A549 (cell line): ENCODE measurements around the gene C12orf54. TPM values are rescaled to one million over a fixed set of nuclear protein-coding genes. Genes with fewer than 3 reads are reported as not detected.
"Not testable (repeated sequence)": the region's sequence is repeated elsewhere in the genome, so short reads cannot be mapped to it uniquely, and the experiment has no call there.

ENCODE experiments used
- ATAC-seq, 2 experiments: fragments of 200-7000 bp in 1 of 2; fragments of >200 bp in 1 of 2; cut with Nextera tagmentation in 1 of 2; cut with Tn5 transposase in 1 of 2; 3 replicates each; pipeline versions ENCODE4 v1.8.0 to v1.9.1; 2018 to 2020; ENCODE audit warnings: mild to moderate bottlenecking in 1 of 2, moderate library complexity in 1 of 2
- CTCF ChIA-PET: fragments of 300-600 bp; sonication (Branson Sonifier 250); formaldehyde crosslinking; extraction: SDS; loops from one replicate; lab custom pipeline; 2021; ENCODE audit warnings: antibody characterized with exemption, inconsistent platforms; lab: Yijun Ruan, JAX
- POLR2A ChIA-PET: fragments of 350-600 bp; formaldehyde crosslinking; extraction: SDS; loops from one replicate; lab custom pipeline; 2021; ENCODE audit warnings: antibody characterized with exemption, inconsistent platforms; lab: Yijun Ruan, JAX
- DNase-seq, 2 experiments: peaks; one replicate each; pipeline versions ENCODE4 v3.0.0 to v3.0.0-alpha.2; 2011 to 2016; ENCODE audit warnings: low read depth in 1 of 2, low spot score in 1 of 2
- FAIRE-seq: peaks from 2 replicates; lab custom pipeline; 2011; peaks lifted over from hg19 to GRCh38; lab: Jason Lieb, UNC
- H3K27ac ChIP-seq, 2 experiments: fragments of >200 bp; sonication (Bioruptor Twin); formaldehyde crosslinking; 3 replicates each; pipeline ENCODE4 v1.5.1; 2016 to 2017
- H3K4me1 ChIP-seq: fragments of >200 bp; sonication (Bioruptor Twin); formaldehyde crosslinking; 3 replicates; pipeline ENCODE4 v1.6.1; 2016
- H3K4me2 ChIP-seq: fragments of >200 bp; sonication (Bioruptor Twin); formaldehyde crosslinking; 3 replicates; pipeline ENCODE4 v1.6.1; 2016
- H3K4me3 ChIP-seq: fragments of >200 bp; sonication (Bioruptor Twin); formaldehyde crosslinking; 3 replicates; pipeline ENCODE4 v1.5.1; 2016
- H3K9me3 ChIP-seq: fragments of >200 bp; sonication (Bioruptor Twin); formaldehyde crosslinking; 3 replicates; pipeline ENCODE4 v1.6.1; 2016
- BHLHE40 ChIP-seq: IDR thresholded peaks from 2 replicates; pipeline ENCODE4 v1.6.1; 2012; ENCODE audit warnings: low read depth, low read length, inconsistent platforms
- CBX2 ChIP-seq: fragments of 200-600 bp; sonication (generic); IDR thresholded peaks from 2 replicates; pipeline ENCODE4 v1.6.1; 2016; ENCODE audit warnings: low read depth, mild to moderate bottlenecking, borderline replicate concordance
- CBX8 ChIP-seq: fragments of 200-600 bp; sonication (generic); IDR thresholded peaks from 2 replicates; pipeline ENCODE4 v1.6.1; 2016
- CEBPB ChIP-seq, 2 experiments: fragments of >200 bp in 1 of 2; sonication (Bioruptor Twin) in 1 of 2; formaldehyde crosslinking in 1 of 2; IDR thresholded peaks; 2 replicates each; pipeline ENCODE4 v1.6.1; 2012 to 2016
- CHD2 ChIP-seq: fragments of 150-350 bp; IDR thresholded peaks from 2 replicates; pipeline ENCODE4 v1.6.1; 2014; ENCODE audit warnings: low read length; ENCODE audit not compliant: partially characterized antibody
- ESRRA ChIP-seq: fragments of 150-350 bp; IDR thresholded peaks from 2 replicates; pipeline ENCODE4 v1.6.1; 2014; ENCODE audit warnings: mild to moderate bottlenecking, low read length, borderline replicate concordance
- FOSL2 ChIP-seq, 2 experiments: fragments of 450-650 bp in 1 of 2; fragments of >200 bp in 1 of 2; sonication (Bioruptor Twin) in 1 of 2; formaldehyde crosslinking; IDR thresholded peaks; 2 replicates each; pipeline versions ENCODE4 v1.5.0 to v1.6.1; 2016 to 2020; ENCODE audit warnings: mild to moderate bottlenecking in 1 of 2, moderate library complexity in 1 of 2
- FOXS1 ChIP-seq: fragments of 250-450 bp; sonication (Bioruptor Pico); IDR thresholded peaks from 2 replicates; pipeline ENCODE4 v1.5.0; 2020; ENCODE audit warnings: mild to moderate bottlenecking, moderate library complexity
- GATA3 ChIP-seq: IDR thresholded peaks from 2 replicates; pipeline ENCODE4 v1.6.1; 2012; ENCODE audit warnings: borderline replicate concordance
- HDAC2 ChIP-seq: fragments of 200-600 bp; sonication (generic); IDR thresholded peaks from 2 replicates; pipeline ENCODE4 v1.6.1; 2016
- HEYL ChIP-seq: fragments of 250-450 bp; sonication (Bioruptor Pico); IDR thresholded peaks from 2 replicates; pipeline ENCODE4 v1.8.0; 2021; ENCODE audit warnings: mild to moderate bottlenecking, moderate library complexity
- HOXA7 ChIP-seq: fragments of 250-450 bp; sonication (Bioruptor Pico); IDR thresholded peaks from 2 replicates; pipeline ENCODE4 v1.5.0; 2020; ENCODE audit warnings: mild to moderate bottlenecking, moderate library complexity
- HOXB13 ChIP-seq: fragments of 250-450 bp; sonication (Bioruptor Pico); IDR thresholded peaks from 2 replicates; pipeline ENCODE4 v1.5.0; 2020; ENCODE audit warnings: low read depth, mild to moderate bottlenecking, moderate library complexity
- JUN ChIP-seq, 2 experiments: fragments of >200 bp; sonication (Bioruptor Twin); formaldehyde crosslinking; IDR thresholded peaks; 2 replicates in 1 of 2; 3 replicates in 1 of 2; pipeline ENCODE4 v1.6.1; 2016 to 2017
- JUNB ChIP-seq: fragments of >200 bp; sonication (Bioruptor Twin); formaldehyde crosslinking; IDR thresholded peaks from 2 replicates; pipeline ENCODE4 v1.6.1; 2016
- KDM1A ChIP-seq: fragments of 200-600 bp; sonication (generic); IDR thresholded peaks from 2 replicates; pipeline ENCODE4 v1.6.1; 2016; ENCODE audit warnings: low read depth, mild to moderate bottlenecking
- MYC ChIP-seq: IDR thresholded peaks from 2 replicates; pipeline ENCODE4 v1.6.1; 2012; ENCODE audit warnings: mild to moderate bottlenecking, inconsistent platforms, low read length, improper control_type of control experiment, borderline replicate concordance
- PHF8 ChIP-seq: fragments of 200-600 bp; sonication (generic); IDR thresholded peaks from 2 replicates; pipeline ENCODE4 v1.6.1; 2016; ENCODE audit warnings: low read depth, mild to moderate bottlenecking, antibody characterized with exemption, moderate library complexity, borderline replicate concordance
- RAD21 ChIP-seq, 2 experiments: fragments of >200 bp in 1 of 2; sonication (Bioruptor Twin) in 1 of 2; formaldehyde crosslinking in 1 of 2; IDR thresholded peaks in 1 of 2; conservative IDR thresholded peaks in 1 of 2; 2 replicates in 1 of 2; 3 replicates in 1 of 2; pipeline ENCODE4 v1.6.1; 2012 to 2018; ENCODE audit warnings: inconsistent platforms in 1 of 2
- RFX5 ChIP-seq: fragments of 450-650 bp; IDR thresholded peaks from 2 replicates; pipeline ENCODE4 v1.7.1; 2014; ENCODE audit warnings: antibody characterized with exemption, mild to moderate bottlenecking, moderate library complexity
- SREBF2 ChIP-seq: fragments of 450-650 bp; IDR thresholded peaks from 2 replicates; pipeline ENCODE4 v1.6.1; 2014; ENCODE audit warnings: mild to moderate bottlenecking, moderate library complexity
- ZSCAN20 ChIP-seq: fragments of 250-450 bp; sonication (Bioruptor Pico); IDR thresholded peaks from 2 replicates; pipeline ENCODE4 v1.8.0; 2022; ENCODE audit warnings: mild to moderate bottlenecking, moderate library complexity
- WGBS: methylation state at CpG from one replicate; pipeline ENCODE4 v1.1.6; 2017; ENCODE audit errors: missing lambda C conversion rate; 5-methylcytosine and 5-hydroxymethylcytosine counted together
- polyA plus RNA-seq, 4 experiments: library from polyadenylated mRNA; depleted of rRNA in 3 of 4; stranded (reverse); fragments of >200 nt; fragmentation: RNase III in 1 of 4; extraction: RNeasy Plus Mini Kit Qiagen cat#74134 plus additional on column Dnase treatment in 1 of 4; gene quantifications; 2 replicates in 3 of 4; 3 replicates in 1 of 4; pipeline ENCODE4 v1.2.3, GENCODE V29; 2011 to 2017
- TF ChIP-seq, protein P1 (sequence below): fragments of 200-600 bp; sonication (generic); IDR thresholded peaks from 2 replicates; pipeline ENCODE4 v1.6.1; 2016; ENCODE audit warnings: antibody characterized with exemption, mild to moderate bottlenecking, moderate library complexity
- TF ChIP-seq, protein P2 (sequence below): fragments of 250-450 bp; sonication (Bioruptor Pico); IDR thresholded peaks from 2 replicates; pipeline ENCODE4 v1.5.0; 2020; ENCODE audit warnings: low read depth, mild to moderate bottlenecking, moderate library complexity
- TF ChIP-seq, protein P3 (sequence below): fragments of 150-350 bp; IDR thresholded peaks from 2 replicates; pipeline ENCODE4 v1.6.1; 2014; ENCODE audit warnings: low read depth, mild to moderate bottlenecking, low read length
- TF ChIP-seq, protein P4 (sequence below): fragments of 450-650 bp; IDR thresholded peaks from 2 replicates; pipeline ENCODE4 v1.6.1; 2014; ENCODE audit warnings: antibody characterized with exemption

C12orf54 gene
- polyA plus RNA-seq, 2 of the 4 experiments (the other 2 are of a cell fraction): not detected

DNA sequence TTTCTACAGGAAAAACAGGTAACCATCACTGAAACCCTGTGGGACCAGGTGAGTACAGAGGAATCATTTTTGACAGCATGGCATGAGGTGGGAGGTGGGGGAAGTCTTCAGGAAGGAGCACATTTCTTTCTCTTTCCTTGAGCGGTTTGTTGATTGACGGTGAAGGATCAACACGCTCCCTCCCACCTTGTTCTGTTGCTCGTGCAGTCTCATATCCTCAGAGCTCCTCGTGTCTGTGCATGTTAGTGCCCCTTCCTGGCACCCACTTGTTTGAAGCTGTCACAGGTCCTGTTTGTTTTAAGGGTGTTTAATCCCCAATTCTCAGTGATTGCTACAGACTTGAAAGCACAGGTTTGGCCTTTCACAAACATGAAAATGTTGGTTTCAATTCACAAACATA is 4.4 kb downstream of the C12orf54 start:
- DNase-seq: no peak
- Histone ChIP-seq H3K27ac (no peak overlapping the region), H3K9me3 (no peaks in the 10 kb centered on the region), H3K4me3 (no peak overlapping the region), H3K4me1 (no peaks in the 10 kb centered on the region), H3K4me2 (no peak overlapping the region)
- no peak for FAIRE-seq
- 4% methylated on average over 5 of the region's 5 CpGs for WGBS
- ATAC-seq: no peak
- POLR2A ChIA-PET: no interaction called here
- CTCF ChIA-PET: no interaction called here
- TF ChIP-seq FOSL2 (IDR thresholded peaks at IDR 0.05) (no peak), FOSL2 (CRISPR knock-in tag; IDR thresholded peaks at IDR 0.05) (no peak), PHF8 (no peak), CBX2 (no peak), KDM1A (no peak), HOXB13 (no peak), CBX8 (no peak), BHLHE40 (no peak), CEBPB (IDR thresholded peaks at IDR 0.05) (no peak), MYC (no peak), FOXS1 (CRISPR knock-in tag) (no peak), GATA3 (no peak), RFX5 (no peak), SREBF2 (no peak), RAD21 (conservative IDR thresholded peaks at IDR 0.05 in 1 of 2, IDR thresholded peaks at IDR 0.05 in 1 of 2) (no peak), HEYL (no peak)
- TF ChIP-seq, protein P1, sequence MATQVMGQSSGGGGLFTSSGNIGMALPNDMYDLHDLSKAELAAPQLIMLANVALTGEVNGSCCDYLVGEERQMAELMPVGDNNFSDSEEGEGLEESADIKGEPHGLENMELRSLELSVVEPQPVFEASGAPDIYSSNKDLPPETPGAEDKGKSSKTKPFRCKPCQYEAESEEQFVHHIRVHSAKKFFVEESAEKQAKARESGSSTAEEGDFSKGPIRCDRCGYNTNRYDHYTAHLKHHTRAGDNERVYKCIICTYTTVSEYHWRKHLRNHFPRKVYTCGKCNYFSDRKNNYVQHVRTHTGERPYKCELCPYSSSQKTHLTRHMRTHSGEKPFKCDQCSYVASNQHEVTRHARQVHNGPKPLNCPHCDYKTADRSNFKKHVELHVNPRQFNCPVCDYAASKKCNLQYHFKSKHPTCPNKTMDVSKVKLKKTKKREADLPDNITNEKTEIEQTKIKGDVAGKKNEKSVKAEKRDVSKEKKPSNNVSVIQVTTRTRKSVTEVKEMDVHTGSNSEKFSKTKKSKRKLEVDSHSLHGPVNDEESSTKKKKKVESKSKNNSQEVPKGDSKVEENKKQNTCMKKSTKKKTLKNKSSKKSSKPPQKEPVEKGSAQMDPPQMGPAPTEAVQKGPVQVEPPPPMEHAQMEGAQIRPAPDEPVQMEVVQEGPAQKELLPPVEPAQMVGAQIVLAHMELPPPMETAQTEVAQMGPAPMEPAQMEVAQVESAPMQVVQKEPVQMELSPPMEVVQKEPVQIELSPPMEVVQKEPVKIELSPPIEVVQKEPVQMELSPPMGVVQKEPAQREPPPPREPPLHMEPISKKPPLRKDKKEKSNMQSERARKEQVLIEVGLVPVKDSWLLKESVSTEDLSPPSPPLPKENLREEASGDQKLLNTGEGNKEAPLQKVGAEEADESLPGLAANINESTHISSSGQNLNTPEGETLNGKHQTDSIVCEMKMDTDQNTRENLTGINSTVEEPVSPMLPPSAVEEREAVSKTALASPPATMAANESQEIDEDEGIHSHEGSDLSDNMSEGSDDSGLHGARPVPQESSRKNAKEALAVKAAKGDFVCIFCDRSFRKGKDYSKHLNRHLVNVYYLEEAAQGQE: no peak
- TF ChIP-seq, protein P2, sequence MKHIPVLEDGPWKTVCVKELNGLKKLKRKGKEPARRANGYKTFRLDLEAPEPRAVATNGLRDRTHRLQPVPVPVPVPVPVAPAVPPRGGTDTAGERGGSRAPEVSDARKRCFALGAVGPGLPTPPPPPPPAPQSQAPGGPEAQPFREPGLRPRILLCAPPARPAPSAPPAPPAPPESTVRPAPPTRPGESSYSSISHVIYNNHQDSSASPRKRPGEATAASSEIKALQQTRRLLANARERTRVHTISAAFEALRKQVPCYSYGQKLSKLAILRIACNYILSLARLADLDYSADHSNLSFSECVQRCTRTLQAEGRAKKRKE (CRISPR knock-in tag): no peak
- TF ChIP-seq, protein P3, sequence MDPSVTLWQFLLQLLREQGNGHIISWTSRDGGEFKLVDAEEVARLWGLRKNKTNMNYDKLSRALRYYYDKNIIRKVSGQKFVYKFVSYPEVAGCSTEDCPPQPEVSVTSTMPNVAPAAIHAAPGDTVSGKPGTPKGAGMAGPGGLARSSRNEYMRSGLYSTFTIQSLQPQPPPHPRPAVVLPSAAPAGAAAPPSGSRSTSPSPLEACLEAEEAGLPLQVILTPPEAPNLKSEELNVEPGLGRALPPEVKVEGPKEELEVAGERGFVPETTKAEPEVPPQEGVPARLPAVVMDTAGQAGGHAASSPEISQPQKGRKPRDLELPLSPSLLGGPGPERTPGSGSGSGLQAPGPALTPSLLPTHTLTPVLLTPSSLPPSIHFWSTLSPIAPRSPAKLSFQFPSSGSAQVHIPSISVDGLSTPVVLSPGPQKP: no peak

DNA sequence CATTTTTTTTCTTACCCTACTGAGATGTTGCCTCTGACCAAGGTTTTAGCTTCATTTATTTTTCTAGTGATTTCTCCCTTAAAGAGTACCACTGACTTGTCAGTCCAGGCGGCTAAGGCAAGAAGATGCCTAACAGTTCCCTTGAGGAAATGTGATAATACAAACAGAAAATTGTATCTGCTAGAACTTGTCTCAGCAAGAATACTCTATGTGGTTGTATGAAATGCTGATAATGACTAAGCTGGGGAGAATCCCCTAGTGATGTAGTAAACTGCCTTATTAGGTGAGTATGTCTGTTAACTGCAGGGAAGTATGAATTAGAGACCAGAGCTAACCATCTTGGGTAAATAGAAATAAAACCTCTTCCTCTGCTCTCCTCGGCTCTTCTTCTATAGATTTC is 6.7 kb downstream of the C12orf54 start:
- Histone ChIP-seq H3K4me3 (no peak overlapping the region), H3K27ac (no peak overlapping the region), H3K4me2 (no peak overlapping the region), H3K9me3 (no peaks in the 10 kb centered on the region), H3K4me1 (no peaks in the 10 kb centered on the region)
- ChIA-PET POLR2A (no interaction called here), CTCF (interaction anchor here (0.7 to 1.3 kb wide), 3 partner anchors 15 to 300 kb away, joined by 3 to 5 read pairs (median 4); no protein-coding TSS in a partner anchor)
- no peak for ATAC-seq
- 43% methylated on average over 2 of the region's 2 CpGs for WGBS
- DNase-seq: no peak
- no peak for TF ChIP-seq CHD2
- TF ChIP-seq HDAC2: no peak
- TF ChIP-seq ZSCAN20 (CRISPR knock-in tag): no peak
- TF ChIP-seq CEBPB (IDR thresholded peaks at IDR 0.05): no peak
- TF ChIP-seq FOXS1 (CRISPR knock-in tag): no peak
- TF ChIP-seq JUN (IDR thresholded peaks at IDR 0.05): no peak
- TF ChIP-seq ESRRA: no peak
- TF ChIP-seq MYC: no peak
- TF ChIP-seq, protein P4, sequence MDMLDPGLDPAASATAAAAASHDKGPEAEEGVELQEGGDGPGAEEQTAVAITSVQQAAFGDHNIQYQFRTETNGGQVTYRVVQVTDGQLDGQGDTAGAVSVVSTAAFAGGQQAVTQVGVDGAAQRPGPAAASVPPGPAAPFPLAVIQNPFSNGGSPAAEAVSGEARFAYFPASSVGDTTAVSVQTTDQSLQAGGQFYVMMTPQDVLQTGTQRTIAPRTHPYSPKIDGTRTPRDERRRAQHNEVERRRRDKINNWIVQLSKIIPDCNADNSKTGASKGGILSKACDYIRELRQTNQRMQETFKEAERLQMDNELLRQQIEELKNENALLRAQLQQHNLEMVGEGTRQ: no peak
- no peak for TF ChIP-seq RFX5
- no peak for TF ChIP-seq HOXB13
- no peak for TF ChIP-seq JUNB
- TF ChIP-seq HOXA7 (CRISPR knock-in tag): no peak
- no peak for FAIRE-seq

DNA sequence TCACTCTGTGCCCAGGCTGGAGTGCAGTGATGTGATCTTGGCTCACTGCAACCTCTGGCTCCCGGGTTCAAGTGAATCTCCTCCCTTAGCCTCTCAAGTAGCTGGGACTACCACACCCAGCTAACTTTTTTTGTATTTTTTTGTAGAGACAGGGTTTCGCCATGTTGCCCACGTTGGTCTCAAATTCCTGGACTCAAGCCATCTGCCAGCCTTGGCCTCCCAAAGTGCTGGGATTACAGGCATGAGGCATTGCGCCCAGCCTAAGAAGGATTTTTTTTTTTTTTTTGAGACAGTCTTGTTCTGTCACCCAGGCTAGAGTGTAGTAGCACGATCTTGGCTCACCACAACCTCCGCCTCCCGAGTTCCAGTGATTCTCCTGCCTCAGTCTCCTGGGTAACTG is 7.2 kb downstream of the C12orf54 start:
- H3K9me3 ChIP-seq, DNase-seq, POLR2A ChIA-PET, H3K4me2 ChIP-seq, FAIRE-seq, H3K4me1 ChIP-seq, ATAC-seq, H3K27ac ChIP-seq, H3K4me3 ChIP-seq: not testable (repeated sequence)
- 25% methylated on average over 7 of the region's 7 CpGs for WGBS
- CTCF ChIA-PET: interaction anchor here (0.7 to 1.3 kb wide), 2 partner anchors 293 to 300 kb away, joined by 3 to 4 read pairs; no protein-coding TSS in a partner anchor

DNA sequence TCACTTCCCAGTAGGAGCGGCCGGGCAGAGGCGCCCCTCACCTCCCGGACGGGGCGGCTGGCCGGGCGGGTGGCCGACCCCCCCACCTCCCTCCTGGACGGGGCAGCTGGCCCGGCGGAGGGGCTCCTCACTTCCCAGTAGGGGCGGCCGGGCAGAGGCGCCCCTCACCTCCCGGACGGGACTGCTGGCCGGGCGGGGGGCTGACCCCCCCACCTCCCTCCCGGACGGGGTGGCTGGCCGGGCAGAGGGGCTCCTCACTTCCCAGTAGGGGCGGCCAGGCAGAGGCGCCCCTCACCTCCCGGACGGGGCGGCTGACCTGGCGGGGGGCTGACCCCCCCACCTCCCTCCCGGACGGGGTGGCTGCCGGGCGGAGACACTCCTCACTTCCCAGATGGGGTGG is 18.0 kb downstream of the C12orf54 start:
- H3K4me3 ChIP-seq, FAIRE-seq, DNase-seq, H3K4me1 ChIP-seq, ATAC-seq, POLR2A ChIA-PET, H3K9me3 ChIP-seq, CTCF ChIA-PET, H3K27ac ChIP-seq, H3K4me2 ChIP-seq: not testable (repeated sequence)
- no CpG with 5 or more reads among the region's 32 CpGs for WGBS
